Activated T-helper 17 cell treated with anti-CD3 and anti-CD28 coated beads, Interleukin-2, amount 50 U/mL, for 72 hours (primary cell): ENCODE measurements around the gene IQGAP2. TPM values are rescaled to one million over a fixed set of nuclear protein-coding genes. Genes with fewer than 3 reads are reported as not detected.
A peak's percentile ranks its signal among the peaks of the same experiment; 100 is the strongest.

Experiments used
- ATAC-seq: fragments of 150-1000 bp; cut with Tn5 transposase; replicated peaks from 2 replicates; pipeline ENCODE4 v1.10.0; 2021; ENCODE audit warnings: mild to moderate bottlenecking, moderate library complexity
- H3K27ac Mint-ChIP-seq: one replicate; pipeline ENCODE4 v1.8.0; 2022; ENCODE audit warnings: mixed read lengths
- H3K27me3 Mint-ChIP-seq: one replicate; pipeline ENCODE4 v1.8.0; 2022; ENCODE audit warnings: mixed read lengths
- H3K36me3 Mint-ChIP-seq: one replicate; pipeline ENCODE4 v1.8.0; 2022; ENCODE audit warnings: low read depth, mild to moderate bottlenecking, mixed read lengths
- H3K4me1 Mint-ChIP-seq: one replicate; pipeline ENCODE4 v1.8.0; 2022; ENCODE audit warnings: mixed read lengths
- H3K4me3 Mint-ChIP-seq: one replicate; pipeline ENCODE4 v1.8.0; 2022; ENCODE audit warnings: mild to moderate bottlenecking, mixed read lengths
- H3K9me3 Mint-ChIP-seq: one replicate; pipeline ENCODE4 v1.8.0; 2022; ENCODE audit warnings: mixed read lengths
- total RNA-seq, 2 donors: library from RNA; stranded (reverse); gene quantifications; one replicate each; pipeline ENCODE4 v1.2.3, GENCODE V29; 2022

Gene IQGAP2
- total RNA-seq, 2 donors from 2014 or later, result 83.2 to 92.1 TPM

DNA sequence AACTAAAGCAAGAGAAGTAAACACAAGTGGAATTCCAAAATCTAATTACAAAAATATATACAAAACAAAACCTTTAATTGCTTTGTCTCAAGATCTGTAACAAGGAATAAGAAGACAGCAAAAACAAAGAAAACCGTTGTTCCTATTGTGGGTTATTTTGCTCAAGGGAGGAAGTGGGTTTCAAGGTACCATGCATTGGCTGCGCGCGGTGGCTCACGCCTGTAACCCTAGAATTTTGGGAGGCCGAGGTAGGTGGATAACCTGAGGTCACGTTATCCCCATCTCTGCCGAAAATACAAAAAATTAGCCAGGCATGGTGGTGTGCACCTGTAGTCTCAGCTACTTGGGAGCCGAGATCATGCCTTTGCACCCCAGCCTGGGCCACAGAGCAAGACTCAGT lies 12.1 kb upstream of the IQGAP2 start:
- Mint-ChIP-seq H3K27me3 (no peaks in the 10 kb centered on the region), H3K4me1 (peaks cover 14% of the 10 kb centered on the region), H3K4me3 (peak overlapping the region; percentile 61), H3K27ac (peak overlapping the region; percentile 77), H3K36me3 (no peaks in the 10 kb centered on the region), H3K9me3 (no peaks in the 10 kb centered on the region)
- peak; percentile 67 for ATAC-seq

DNA sequence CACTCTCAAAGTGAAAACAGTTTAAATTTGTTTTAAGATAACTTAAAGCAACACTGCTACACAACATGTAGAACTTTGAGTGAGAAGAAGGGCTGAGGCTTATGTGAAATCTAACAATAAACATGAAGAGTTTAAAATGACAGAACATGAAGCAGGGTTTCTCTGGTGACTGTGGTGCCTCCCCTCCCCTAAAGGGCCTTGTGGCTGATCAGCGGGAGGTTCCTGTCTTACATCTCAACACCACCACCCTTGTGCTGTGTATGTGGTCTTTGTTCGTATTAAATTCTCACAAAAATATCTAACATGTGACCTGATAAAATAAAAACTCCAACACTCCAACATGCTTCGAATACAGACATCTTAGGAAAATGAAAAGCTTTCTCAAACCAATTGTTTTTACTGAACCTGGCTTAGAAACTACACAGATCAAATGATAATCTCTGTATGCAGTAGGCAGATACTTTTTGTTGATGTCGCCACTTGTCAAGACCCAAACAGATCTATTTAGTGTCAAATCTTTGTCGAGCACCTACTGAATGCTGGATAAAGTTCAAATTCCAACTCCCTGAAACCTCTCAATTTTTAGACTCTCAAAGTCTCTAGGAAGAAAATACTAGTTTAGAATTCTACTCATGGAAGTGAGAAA lies 9.9 kb upstream of the IQGAP2 start:
- Mint-ChIP-seq H3K36me3 (no peaks in the 10 kb centered on the region), H3K4me3 (peak overlapping the region; percentile 64), H3K27ac (peak overlapping the region; percentile 80), H3K27me3 (no peaks in the 10 kb centered on the region), H3K9me3 (no peaks in the 10 kb centered on the region), H3K4me1 (peaks cover 14% of the 10 kb centered on the region)
- ATAC-seq, result peak; percentile 76

DNA sequence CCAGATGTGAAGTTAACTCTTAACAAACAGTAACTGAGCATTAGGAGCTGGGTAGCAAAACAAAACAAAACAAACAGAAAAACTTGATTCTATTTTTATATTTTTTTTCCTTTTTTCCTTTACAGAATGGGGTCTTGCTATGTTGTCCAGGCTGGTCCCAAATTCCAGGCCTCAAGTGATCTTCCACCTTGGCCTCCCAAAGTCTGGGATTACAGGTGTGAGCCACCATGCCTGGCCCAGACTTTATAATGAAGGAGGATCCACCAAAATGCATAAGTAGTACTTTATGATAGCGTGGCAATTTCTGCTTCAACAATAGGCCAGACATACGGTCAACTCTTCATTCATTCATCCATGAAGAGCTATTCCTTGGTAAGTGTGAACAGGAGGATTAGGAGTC lies 5.9 kb upstream of the IQGAP2 start:
- H3K9me3 Mint-ChIP-seq, result no peaks in the 10 kb centered on the region
- no peak overlapping the region for H3K4me3 Mint-ChIP-seq
- H3K27ac Mint-ChIP-seq, result no peak overlapping the region
- no peaks in the 10 kb centered on the region for H3K27me3 Mint-ChIP-seq
- H3K4me1 Mint-ChIP-seq, result peaks cover 23% of the 10 kb centered on the region
- peaks cover 4% of the 10 kb centered on the region for H3K36me3 Mint-ChIP-seq
- ATAC-seq, result no peak

DNA sequence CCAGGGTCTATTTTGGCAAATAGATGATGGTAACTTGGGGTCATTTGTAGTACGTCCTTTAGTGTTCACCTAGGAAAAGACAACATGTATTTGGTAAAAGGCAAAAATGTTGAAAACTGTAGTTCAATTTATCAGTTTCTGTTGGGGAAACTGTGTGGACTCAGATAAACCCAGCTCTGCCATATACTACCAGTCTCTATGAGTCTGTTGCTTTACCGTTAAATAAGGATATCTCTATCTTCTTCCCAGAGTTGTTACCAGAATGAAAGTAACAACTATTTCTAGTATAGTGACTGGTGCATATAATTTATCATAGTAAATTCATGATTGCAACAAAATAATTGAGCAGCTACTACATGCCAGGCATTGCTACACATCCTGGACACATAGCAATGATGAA lies 3.8 kb upstream of the IQGAP2 start:
- Mint-ChIP-seq H3K27me3 (no peaks in the 10 kb centered on the region), H3K36me3 (peaks cover 22% of the 10 kb centered on the region), H3K4me3 (no peak overlapping the region), H3K27ac (no peak overlapping the region), H3K9me3 (no peaks in the 10 kb centered on the region), H3K4me1 (peaks cover 19% of the 10 kb centered on the region)
- no peak for ATAC-seq

DNA sequence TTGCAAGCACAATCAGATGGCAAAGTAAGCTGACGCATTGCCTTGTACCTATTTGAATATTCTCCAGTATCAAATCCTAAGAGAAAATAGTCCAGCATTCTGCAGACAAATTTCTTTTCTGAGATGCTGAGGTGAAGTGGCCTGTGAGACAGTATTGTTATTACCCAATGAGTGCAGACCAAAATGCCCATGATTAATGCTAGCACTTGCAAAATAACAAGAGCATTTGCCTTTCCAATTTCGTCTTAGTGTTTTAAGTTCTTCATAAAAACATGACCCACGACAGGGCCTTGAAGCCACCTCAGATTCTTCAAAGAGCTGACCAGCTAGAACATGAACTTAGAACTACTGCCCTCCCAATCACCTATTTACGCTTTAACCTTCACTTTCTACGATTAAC lies 2.6 kb upstream of the IQGAP2 start:
- Mint-ChIP-seq H3K4me1 (peaks cover 23% of the 10 kb centered on the region), H3K27ac (no peak overlapping the region), H3K4me3 (no peak overlapping the region), H3K27me3 (no peaks in the 10 kb centered on the region), H3K36me3 (peaks cover 34% of the 10 kb centered on the region), H3K9me3 (no peaks in the 10 kb centered on the region)
- no peak for ATAC-seq

DNA sequence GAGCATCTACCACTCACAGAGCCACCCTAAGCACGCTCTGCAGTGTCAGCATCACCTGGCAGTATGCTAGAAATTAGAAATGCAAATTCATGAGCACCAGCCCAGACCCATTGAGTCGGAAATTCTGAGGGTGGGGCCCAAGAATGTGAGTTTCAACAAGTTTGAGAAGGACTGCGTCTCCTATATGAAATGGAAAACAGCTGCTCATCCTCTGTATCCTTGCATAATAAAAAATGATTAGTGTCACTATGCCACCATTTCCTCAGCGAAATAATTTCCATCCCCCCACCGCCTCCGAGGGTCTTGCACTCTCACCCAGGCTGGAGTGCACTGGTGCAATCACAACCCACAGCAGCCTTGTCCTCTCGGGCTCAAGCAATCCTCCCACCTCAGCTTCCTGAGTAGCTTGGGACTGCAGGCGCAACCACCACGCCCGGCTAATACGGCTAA lies 1.3 kb upstream of the IQGAP2 start:
- H3K4me1 Mint-ChIP-seq, result peaks cover 36% of the 10 kb centered on the region
- ATAC-seq, result peak; percentile 5
- H3K36me3 Mint-ChIP-seq, result peaks cover 34% of the 10 kb centered on the region
- peak overlapping the region; percentile 99 for H3K27ac Mint-ChIP-seq
- H3K27me3 Mint-ChIP-seq, result no peaks in the 10 kb centered on the region
- peak overlapping the region; percentile 83 for H3K4me3 Mint-ChIP-seq
- no peaks in the 10 kb centered on the region for H3K9me3 Mint-ChIP-seq

DNA sequence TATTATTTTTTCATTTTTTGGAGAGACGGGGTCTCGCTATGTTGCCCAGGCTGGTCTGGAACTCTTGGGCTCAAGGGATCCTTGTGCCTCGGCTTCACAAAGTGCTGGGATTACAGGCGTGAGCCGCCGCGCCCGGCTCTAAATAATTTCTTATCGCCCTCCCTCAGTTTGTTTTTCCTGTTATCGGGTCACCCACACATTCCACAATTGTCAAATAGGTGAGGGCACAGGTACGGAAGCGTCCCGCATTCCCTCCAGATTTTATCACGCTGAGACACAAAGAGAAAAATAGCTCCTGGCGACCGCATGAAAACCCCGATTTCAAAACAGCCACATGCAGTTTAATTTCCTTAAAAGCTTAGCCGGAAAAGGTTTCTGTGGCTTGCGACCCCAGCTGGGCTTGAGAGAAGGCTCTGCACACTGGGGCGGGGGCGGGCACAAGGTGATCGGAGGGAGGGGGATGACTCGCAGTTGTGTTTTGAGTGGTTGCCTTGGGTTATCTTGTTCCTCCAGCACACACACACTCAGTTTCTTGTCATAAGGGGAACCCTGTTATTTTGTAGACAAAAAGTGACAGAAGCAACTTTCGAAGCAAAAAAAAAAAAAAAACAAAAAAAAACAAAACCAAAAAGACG lies 717 bp upstream of the IQGAP2 start:
- Mint-ChIP-seq H3K4me3 (peak overlapping the region; percentile 83), H3K27me3 (no peaks in the 10 kb centered on the region), H3K27ac (peak overlapping the region; percentile 99), H3K4me1 (peaks cover 42% of the 10 kb centered on the region), H3K36me3 (peaks cover 34% of the 10 kb centered on the region), H3K9me3 (no peaks in the 10 kb centered on the region)
- ATAC-seq, result peak; percentile 66

DNA sequence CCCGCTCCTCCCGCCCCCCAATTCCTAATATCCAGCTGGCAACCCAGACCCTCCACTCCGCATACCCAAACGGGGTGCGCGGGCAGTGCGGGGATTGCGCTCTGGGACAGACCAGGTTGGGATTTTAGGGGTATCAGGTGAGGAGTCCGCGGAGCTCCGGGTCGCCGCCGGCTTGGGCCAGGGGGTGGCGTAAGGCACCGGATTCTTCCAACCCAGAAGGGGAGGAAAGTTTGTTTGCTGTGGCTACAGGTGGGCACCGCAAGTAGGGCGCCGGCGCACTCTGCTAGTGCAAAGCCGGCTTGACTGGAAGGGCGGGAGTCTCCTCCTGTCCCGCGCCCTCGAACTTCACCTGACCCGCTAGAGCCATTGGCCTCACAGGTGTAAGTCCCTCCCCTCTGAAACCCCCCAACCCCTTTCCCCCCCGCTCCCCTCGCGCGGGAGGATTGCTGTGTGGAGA lies 709 bp downstream of the IQGAP2 start:
- peak overlapping the region; percentile 83 for H3K4me3 Mint-ChIP-seq
- peaks cover 42% of the 10 kb centered on the region for H3K4me1 Mint-ChIP-seq
- ATAC-seq, result peak; percentile 18
- no peaks in the 10 kb centered on the region for H3K9me3 Mint-ChIP-seq
- H3K36me3 Mint-ChIP-seq, result peaks cover 34% of the 10 kb centered on the region
- H3K27me3 Mint-ChIP-seq, result no peaks in the 10 kb centered on the region
- H3K27ac Mint-ChIP-seq, result peak overlapping the region; percentile 99

DNA sequence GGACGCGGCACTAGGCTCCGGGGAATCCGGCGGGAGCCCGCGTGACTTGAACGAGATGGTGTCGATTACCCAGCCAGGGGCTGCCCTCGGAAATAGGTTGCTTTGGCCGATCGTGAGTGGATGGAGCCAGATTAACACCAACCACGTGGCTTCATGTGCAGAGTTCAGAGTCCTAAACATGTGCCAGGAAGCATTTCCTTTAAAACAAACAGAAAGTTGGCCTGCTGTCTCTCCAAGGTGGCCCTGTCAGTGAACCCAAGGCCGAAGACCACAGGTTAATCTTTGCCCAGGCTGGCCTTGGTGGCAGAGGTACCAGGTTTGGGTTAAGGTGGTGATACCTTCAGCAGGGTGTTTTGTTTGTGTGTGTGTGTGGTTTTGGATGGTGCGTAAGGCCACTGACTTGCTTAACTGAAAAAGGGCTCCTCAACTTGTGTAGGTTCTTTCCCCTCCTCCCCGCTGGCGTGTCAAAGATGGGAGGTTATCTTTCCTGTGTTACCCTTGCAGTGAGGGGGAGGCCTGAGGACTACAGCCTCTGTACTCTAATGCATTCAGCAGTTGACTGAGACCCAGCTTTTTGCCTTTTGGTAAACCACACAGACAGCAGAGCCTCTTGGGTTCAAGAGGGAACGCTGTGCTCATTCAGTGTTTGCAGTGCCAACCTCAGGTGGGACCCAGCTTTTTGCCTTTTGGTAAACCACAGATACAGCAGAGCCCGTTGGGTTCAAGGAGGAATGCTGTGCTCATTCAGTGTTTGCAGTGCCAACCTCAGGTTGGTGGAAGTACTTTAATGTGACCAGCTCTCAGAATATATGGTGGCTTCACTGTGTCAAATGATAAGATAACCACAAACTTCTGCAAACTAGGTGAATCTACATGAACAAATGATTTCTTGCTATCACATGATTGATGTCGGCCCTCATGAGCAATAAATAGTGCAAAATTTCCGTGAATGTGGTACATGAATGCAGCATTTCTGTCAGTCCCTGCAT lies 1.4 kb downstream of the IQGAP2 start:
- Mint-ChIP-seq H3K27me3 (no peaks in the 10 kb centered on the region), H3K9me3 (no peaks in the 10 kb centered on the region), H3K36me3 (peaks cover 35% of the 10 kb centered on the region), H3K27ac (peak overlapping the region; percentile 99), H3K4me3 (peak overlapping the region; percentile 83), H3K4me1 (peaks cover 44% of the 10 kb centered on the region)
- ATAC-seq, result peak; percentile 68

DNA sequence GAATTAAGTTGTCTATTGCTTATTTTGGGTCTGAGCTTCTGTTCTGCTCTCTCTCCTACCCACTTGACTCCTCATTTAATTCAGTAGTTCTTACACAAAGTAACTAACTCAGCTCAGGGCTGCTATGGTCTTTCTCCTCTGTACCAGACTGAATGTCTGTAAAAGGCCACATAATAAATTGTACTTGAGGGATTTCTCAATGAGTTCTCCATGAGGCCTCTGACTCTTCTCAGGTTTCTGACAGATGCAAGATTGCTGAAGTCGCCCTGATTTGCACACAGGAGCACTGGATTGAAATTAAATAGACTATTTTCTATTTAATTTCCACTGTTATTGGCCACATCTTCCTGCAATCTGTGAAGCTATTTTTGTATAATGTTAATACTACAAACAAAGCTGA lies 2.9 kb downstream of the IQGAP2 start:
- H3K27ac Mint-ChIP-seq, result peak overlapping the region; percentile 99
- no peak for ATAC-seq
- peaks cover 46% of the 10 kb centered on the region for H3K36me3 Mint-ChIP-seq
- peaks cover 55% of the 10 kb centered on the region for H3K4me1 Mint-ChIP-seq
- peak overlapping the region; percentile 83 for H3K4me3 Mint-ChIP-seq
- no peaks in the 10 kb centered on the region for H3K27me3 Mint-ChIP-seq
- no peaks in the 10 kb centered on the region for H3K9me3 Mint-ChIP-seq

DNA sequence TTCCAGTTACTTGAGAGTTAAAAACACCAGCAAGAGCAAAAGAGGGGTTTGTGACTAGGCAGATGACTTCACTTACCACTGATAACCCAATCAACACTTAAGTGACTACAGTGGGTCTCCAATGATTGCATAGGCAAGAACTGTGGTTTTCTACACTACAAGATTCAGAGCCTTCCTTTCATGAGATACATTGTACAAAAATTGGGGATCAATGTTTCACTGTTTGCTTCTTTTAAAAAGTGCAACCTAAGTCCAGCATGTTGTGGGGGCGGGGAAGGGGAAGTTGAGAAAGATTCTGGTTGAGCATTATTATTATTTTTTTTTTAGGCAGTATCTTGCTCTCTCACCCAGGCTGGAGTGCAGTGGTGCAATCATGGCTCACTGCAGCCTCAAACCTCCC lies 3.6 kb downstream of the IQGAP2 start:
- no peak for ATAC-seq
- Mint-ChIP-seq H3K4me1 (peaks cover 50% of the 10 kb centered on the region), H3K4me3 (peak overlapping the region; percentile 83), H3K27ac (peak overlapping the region; percentile 99), H3K36me3 (peaks cover 52% of the 10 kb centered on the region), H3K27me3 (no peaks in the 10 kb centered on the region), H3K9me3 (no peaks in the 10 kb centered on the region)

DNA sequence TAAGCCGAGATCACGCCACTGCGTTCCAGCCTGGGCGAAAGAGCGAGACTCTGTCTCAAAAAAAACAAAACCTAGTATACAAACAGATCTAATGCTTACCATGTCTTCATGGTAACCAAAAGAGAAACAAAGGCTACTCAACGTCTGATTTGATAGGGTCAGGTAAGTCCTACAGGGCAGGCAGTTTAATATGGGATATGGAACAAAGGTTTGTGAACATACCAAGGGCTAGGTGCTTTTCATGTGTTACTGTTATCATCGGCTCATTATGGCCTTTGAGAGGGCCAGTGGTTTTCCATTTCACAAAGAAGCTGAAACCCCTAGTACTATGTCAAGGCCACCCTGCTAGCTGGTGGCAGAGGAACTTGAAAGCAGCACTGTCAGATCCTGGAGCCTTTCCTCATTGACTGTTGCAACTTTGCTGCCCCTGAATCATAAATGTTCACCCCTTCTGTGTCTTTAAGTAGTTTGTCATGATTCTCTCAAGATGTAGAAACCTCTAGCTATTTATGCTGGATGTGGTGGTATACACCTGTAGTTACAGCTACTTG lies 5.1 kb downstream of the IQGAP2 start:
- Mint-ChIP-seq H3K36me3 (peaks cover 54% of the 10 kb centered on the region), H3K27ac (no peak overlapping the region), H3K9me3 (no peaks in the 10 kb centered on the region), H3K4me3 (peak overlapping the region; percentile 83), H3K27me3 (no peaks in the 10 kb centered on the region), H3K4me1 (peaks cover 45% of the 10 kb centered on the region)
- no peak for ATAC-seq

DNA sequence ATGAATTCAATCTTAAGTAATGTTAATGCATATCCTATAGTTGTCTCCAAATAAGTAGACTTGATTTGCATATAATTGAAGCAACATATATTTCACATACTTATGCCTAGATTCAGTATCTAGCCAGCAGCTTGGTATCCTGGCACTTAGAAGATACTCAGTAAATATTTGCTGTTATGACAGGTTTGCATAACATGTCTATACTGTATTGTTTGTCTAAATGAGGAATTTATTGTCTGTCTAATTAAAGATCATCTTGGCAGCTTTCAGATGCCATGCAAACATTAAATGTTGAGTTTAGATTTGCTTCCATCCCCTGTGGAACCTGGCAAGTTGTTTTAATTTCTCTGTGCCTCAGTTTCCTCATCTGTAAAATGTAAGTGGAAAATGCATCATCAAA lies 9.4 kb downstream of the IQGAP2 start:
- H3K4me3 Mint-ChIP-seq, result no peak overlapping the region
- peaks cover 42% of the 10 kb centered on the region for H3K36me3 Mint-ChIP-seq
- no peak overlapping the region for H3K27ac Mint-ChIP-seq
- H3K4me1 Mint-ChIP-seq, result peaks cover 44% of the 10 kb centered on the region
- ATAC-seq, result no peak
- no peaks in the 10 kb centered on the region for H3K27me3 Mint-ChIP-seq
- no peaks in the 10 kb centered on the region for H3K9me3 Mint-ChIP-seq

DNA sequence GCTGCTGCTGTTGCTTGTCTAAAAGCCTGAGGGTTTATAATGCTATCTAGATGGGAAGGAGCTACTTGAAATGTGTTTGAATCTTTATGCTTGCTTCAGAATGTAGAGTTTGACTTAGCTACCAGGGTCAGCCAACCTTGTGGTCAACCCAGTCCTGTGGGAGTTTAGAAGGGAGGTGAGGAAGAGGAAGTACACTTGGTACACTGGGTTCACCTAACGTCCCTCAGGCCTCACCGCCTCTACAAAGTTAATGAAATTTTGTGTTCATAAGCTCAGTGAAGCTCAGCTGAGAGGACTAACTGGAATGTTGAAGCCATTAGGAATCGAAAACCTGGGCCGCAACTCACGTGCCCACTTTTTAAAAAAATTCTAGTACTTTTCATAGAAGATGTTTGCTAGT lies 10.7 kb downstream of the IQGAP2 start:
- H3K36me3 Mint-ChIP-seq, result peaks cover 42% of the 10 kb centered on the region
- ATAC-seq, result no peak
- H3K9me3 Mint-ChIP-seq, result no peaks in the 10 kb centered on the region
- H3K4me1 Mint-ChIP-seq, result peaks cover 44% of the 10 kb centered on the region
- H3K27ac Mint-ChIP-seq, result no peak overlapping the region
- no peaks in the 10 kb centered on the region for H3K27me3 Mint-ChIP-seq
- peak overlapping the region; percentile 14 for H3K4me3 Mint-ChIP-seq
